MCF 10A (cell line): Measurements from ENCODE around the gene PTPRG. TPM values are rescaled to one million over a fixed set of nuclear protein-coding genes. Genes with fewer than 3 reads are reported as not detected.

ENCODE experiments used
- BruUV-seq: library from RNA; stranded (reverse); fragments of 400-500 nt; replicated peaks from 2 replicates; lab custom pipeline; 2021; lab: Mats Ljungman, UMichigan
- CTCF ChIA-PET: fragments of 300-600 bp; sonication (Branson Sonifier 250); formaldehyde crosslinking; extraction: SDS; loops from one replicate; lab custom pipeline; 2021; ENCODE audit warnings: antibody characterized with exemption, inconsistent platforms; lab: Yijun Ruan, JAX
- POLR2A ChIA-PET: fragments of 300-600, 350-650 bp; sonication (Branson Sonifier 250); formaldehyde crosslinking; extraction: SDS; loops from one replicate; lab custom pipeline; 2020; ENCODE audit warnings: antibody characterized with exemption, inconsistent platforms; lab: Yijun Ruan, JAX
- DNase-seq: peaks from one replicate; pipeline ENCODE4 v3.0.0-alpha.2; 2018; ENCODE audit not compliant: unreplicated experiment
- H3K27ac Mint-ChIP-seq: one replicate; pipeline ENCODE4 v1.8.0; 2022; ENCODE audit warnings: mild to moderate bottlenecking, low read depth, mixed read lengths; ENCODE audit not compliant: unreplicated experiment
- H3K27me3 Mint-ChIP-seq: one replicate; pipeline ENCODE4 v1.8.0; 2022; ENCODE audit warnings: mixed read lengths; ENCODE audit not compliant: insufficient read depth, unreplicated experiment
- H3K36me3 Mint-ChIP-seq: one replicate; pipeline ENCODE4 v1.8.0; 2022; ENCODE audit warnings: mild to moderate bottlenecking, moderate library complexity, mixed read lengths; ENCODE audit not compliant: insufficient read depth, unreplicated experiment
- H3K4me1 Mint-ChIP-seq: one replicate; pipeline ENCODE4 v1.8.0; 2022; ENCODE audit warnings: mixed read lengths; ENCODE audit not compliant: insufficient read depth, unreplicated experiment
- H3K4me3 Mint-ChIP-seq: one replicate; pipeline ENCODE4 v1.8.0; 2022; ENCODE audit warnings: mild to moderate bottlenecking, moderate library complexity, mixed read lengths; ENCODE audit not compliant: unreplicated experiment
- H3K9me3 Mint-ChIP-seq: one replicate; pipeline ENCODE4 v1.8.0; 2022; ENCODE audit warnings: mixed read lengths; ENCODE audit not compliant: unreplicated experiment
- intact Hi-C: fragments of 100-400 bp; cut with micrococcal nuclease; formaldehyde crosslinking; loops from 2 replicates; pipeline ENCODE4 v1.14.1; 2022
- total RNA-seq: library from RNA; stranded (reverse); gene quantifications from 2 replicates; pipeline ENCODE4 v1.2.3, GENCODE V29; 2022
- TF ChIP-seq, protein P1 (sequence below): fragments of 200-600 bp; IDR thresholded peaks from one replicate; pipeline ENCODE4 v1.8.0; 2022; ENCODE audit warnings: antibody characterized with exemption, mild to moderate bottlenecking; ENCODE audit not compliant: unreplicated experiment

PTPRG gene
- total RNA-seq, 1 experiment from 2014 or later: 54.5 TPM

GRCh38 chr3:61776390-61776789 is 215.0 kb downstream of the PTPRG start:
- no TSS peak for BruUV-seq
- no peak for DNase-seq
- Mint-ChIP-seq H3K27ac (peak overlapping the region; percentile 23), H3K4me3 (no peak overlapping the region), H3K4me1 (peaks cover 47% of the 10 kb centered on the region), H3K9me3 (no peaks in the 10 kb centered on the region), H3K36me3 (peaks cover 12% of the 10 kb centered on the region), H3K27me3 (no peaks in the 10 kb centered on the region)
- intact Hi-C loops: loop anchor here (10.0 kb wide), 1 partner anchor 212 kb away; the partner anchor contains the start of gene PTPRG
- ChIA-PET POLR2A (no interaction called here), CTCF (no interaction called here)
- TF ChIP-seq, protein P1, sequence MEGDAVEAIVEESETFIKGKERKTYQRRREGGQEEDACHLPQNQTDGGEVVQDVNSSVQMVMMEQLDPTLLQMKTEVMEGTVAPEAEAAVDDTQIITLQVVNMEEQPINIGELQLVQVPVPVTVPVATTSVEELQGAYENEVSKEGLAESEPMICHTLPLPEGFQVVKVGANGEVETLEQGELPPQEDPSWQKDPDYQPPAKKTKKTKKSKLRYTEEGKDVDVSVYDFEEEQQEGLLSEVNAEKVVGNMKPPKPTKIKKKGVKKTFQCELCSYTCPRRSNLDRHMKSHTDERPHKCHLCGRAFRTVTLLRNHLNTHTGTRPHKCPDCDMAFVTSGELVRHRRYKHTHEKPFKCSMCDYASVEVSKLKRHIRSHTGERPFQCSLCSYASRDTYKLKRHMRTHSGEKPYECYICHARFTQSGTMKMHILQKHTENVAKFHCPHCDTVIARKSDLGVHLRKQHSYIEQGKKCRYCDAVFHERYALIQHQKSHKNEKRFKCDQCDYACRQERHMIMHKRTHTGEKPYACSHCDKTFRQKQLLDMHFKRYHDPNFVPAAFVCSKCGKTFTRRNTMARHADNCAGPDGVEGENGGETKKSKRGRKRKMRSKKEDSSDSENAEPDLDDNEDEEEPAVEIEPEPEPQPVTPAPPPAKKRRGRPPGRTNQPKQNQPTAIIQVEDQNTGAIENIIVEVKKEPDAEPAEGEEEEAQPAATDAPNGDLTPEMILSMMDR: no peak

DNA sequence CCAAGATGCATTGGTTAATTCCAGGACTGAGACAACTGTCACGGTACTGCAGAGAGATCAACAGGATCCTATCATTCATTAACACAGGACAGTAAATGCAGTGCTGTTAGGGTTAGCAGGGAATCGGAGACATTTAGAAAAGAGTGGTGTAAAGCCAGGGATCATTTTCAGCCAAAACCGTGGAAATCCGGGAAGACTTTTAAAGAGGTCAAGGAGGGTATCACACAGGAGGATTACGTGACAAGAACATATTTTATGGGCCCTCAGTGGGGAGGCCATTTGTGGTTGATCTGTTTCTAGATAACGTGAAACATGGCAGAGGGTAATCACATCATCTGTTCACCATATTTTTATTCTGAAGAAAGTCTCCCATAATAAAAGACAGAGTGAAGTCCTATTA is 216.1 kb downstream of the PTPRG start:
- no peak overlapping the region for H3K27ac Mint-ChIP-seq
- intact Hi-C loops: loop anchor here (10.0 kb wide), 1 partner anchor 213 kb away; the partner anchor contains the start of gene PTPRG
- TF ChIP-seq, protein P1: no peak
- H3K4me3 Mint-ChIP-seq: no peak overlapping the region
- BruUV-seq: no TSS peak
- DNase-seq: no peak
- peaks cover 41% of the 10 kb centered on the region for H3K4me1 Mint-ChIP-seq
- no peaks in the 10 kb centered on the region for H3K9me3 Mint-ChIP-seq
- ChIA-PET POLR2A (no interaction called here), CTCF (interaction anchor here (0.5 to 0.6 kb wide), 4 partner anchors 40 to 1506 kb away, joined by 3 to 8 read pairs (median 4); no protein-coding TSS in a partner anchor)
- H3K27me3 Mint-ChIP-seq: no peaks in the 10 kb centered on the region
- peaks cover 12% of the 10 kb centered on the region for H3K36me3 Mint-ChIP-seq

GRCh38 chr3:61778095-61778494 is 216.7 kb downstream of the PTPRG start:
- no peak overlapping the region for H3K27ac Mint-ChIP-seq
- H3K4me3 Mint-ChIP-seq: no peak overlapping the region
- BruUV-seq: no TSS peak
- no peak for DNase-seq
- TF ChIP-seq, protein P1: no peak
- H3K4me1 Mint-ChIP-seq: peaks cover 36% of the 10 kb centered on the region
- no peaks in the 10 kb centered on the region for H3K9me3 Mint-ChIP-seq
- ChIA-PET CTCF (interaction anchor here (0.6 kb wide), 1 partner anchor 98 kb away, joined by 3 read pairs; no protein-coding TSS in a partner anchor), POLR2A (no interaction called here)
- intact Hi-C loops: loop anchor here (10.0 kb wide), 1 partner anchor 213 kb away; the partner anchor contains the start of gene PTPRG
- H3K27me3 Mint-ChIP-seq: no peaks in the 10 kb centered on the region
- H3K36me3 Mint-ChIP-seq: peaks cover 12% of the 10 kb centered on the region

GRCh38 chr3:61780016-61780415 is 218.6 kb downstream of the PTPRG start:
- Mint-ChIP-seq H3K9me3 (no peaks in the 10 kb centered on the region), H3K36me3 (peaks cover 7% of the 10 kb centered on the region), H3K4me1 (peaks cover 51% of the 10 kb centered on the region), H3K4me3 (no peak overlapping the region), H3K27ac (peak overlapping the region; percentile 31), H3K27me3 (no peaks in the 10 kb centered on the region)
- BruUV-seq: no TSS peak
- intact Hi-C loops: no loop called here
- no peak for DNase-seq
- CTCF ChIA-PET: interaction anchor here (0.6 kb wide), 1 partner anchor 34 kb away, joined by 4 read pairs; no protein-coding TSS in a partner anchor
- POLR2A ChIA-PET: interaction anchor here (0.6 to 1.1 kb wide), 2 partner anchors 42 to 130 kb away, joined by 3 read pairs; no protein-coding TSS in a partner anchor
- TF ChIP-seq, protein P1: no peak
